C1 segment of cervical spinal cord (tissue), 14 donors: Measurements from ENCODE around the gene COQ4.

Experiments
- DNase-seq, 14 donors: peaks; one replicate each; lab custom pipeline; 2025; lab: John Stamatoyannopoulos, UW

The COQ4 gene

GRCh38 chr9:128372784-128373183, 50.1 kb downstream of the COQ4 start:
- no peak for DNase-seq

- peak in 12 of 14 donors; percentile 31 to 91 (median 78) for DNase-seq
Observed at GRCh38 chr9:128374221-128374675, 51.6 kb downstream of the COQ4 start.

GRCh38 chr9:128375865-128376264, 53.2 kb downstream of the COQ4 start:
- DNase-seq: no peak

- peak in 10 of 14 donors; percentile 28 to 76 (median 64) for DNase-seq
Observed at GRCh38 chr9:128382261-128382660, 59.6 kb downstream of the COQ4 start.

GRCh38 chr9:128383007-128383753, 60.5 kb downstream of the COQ4 start:
- peak in 7 of 14 donors; percentile 46 to 82 (median 64) for DNase-seq
